ENCODE measurements around the gene LTBP1. TPM values are rescaled to one million over a fixed set of nuclear protein-coding genes. Genes with fewer than 3 reads are reported as not detected.

Gene LTBP1
- total RNA-seq, 2 experiments from 2014 or later, result 0.10 to 0.14 TPM

DNA sequence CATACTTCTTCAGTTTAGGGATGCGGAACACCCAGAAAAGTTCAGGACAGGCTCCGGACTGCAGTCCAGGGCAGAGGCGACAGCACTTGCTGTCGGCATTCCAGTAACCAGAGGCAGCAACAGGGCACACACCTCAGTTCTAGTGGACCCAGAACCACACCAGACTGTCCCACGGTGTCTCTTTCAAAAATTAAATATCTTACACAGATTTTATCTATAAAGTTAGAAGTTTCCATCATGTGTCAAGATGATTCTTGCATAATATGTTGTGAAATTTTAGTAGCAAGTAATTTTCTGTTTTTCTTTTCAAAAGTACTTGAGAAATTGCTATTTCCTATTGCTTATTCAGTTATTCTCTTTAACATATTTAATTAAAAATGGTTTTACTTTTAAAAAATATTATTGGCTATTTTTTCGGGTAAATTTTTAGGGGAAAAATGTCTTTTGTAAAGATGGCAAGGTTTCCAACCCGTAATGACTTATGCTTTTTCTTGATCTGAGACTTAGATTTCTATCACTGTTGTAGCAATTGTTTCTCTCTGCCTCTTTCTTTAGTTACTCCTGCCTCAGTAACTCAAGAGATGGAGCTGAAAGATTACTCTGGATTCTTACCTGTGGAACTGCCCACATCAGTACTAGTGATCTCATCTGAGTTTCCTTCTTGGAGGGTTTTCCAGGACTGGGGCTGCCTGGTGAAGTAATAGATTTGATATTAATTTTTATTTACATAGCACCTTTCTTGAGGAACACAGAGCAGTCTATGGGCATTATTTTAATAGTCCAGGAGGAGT, 182.7 kb downstream of the LTBP1 start:
- CTCF ChIA-PET, result no interaction called here
- peaks cover 18% of the 10 kb centered on the region for H3K27me3 Mint-ChIP-seq (ENCODE audit: low read depth)
- no peaks in the 10 kb centered on the region for H3K36me3 Mint-ChIP-seq (ENCODE audit: low read depth)
- H3K9me3 Mint-ChIP-seq, result no peaks in the 10 kb centered on the region
- no peak overlapping the region for H3K4me3 Mint-ChIP-seq
- H3K27ac Mint-ChIP-seq, result no peak overlapping the region
- intact Hi-C loops (cut with micrococcal nuclease), result no loop called here
- no peaks in the 10 kb centered on the region for H3K4me1 Mint-ChIP-seq (ENCODE audit: low read depth)
- DNase-seq, result no peak

DNA sequence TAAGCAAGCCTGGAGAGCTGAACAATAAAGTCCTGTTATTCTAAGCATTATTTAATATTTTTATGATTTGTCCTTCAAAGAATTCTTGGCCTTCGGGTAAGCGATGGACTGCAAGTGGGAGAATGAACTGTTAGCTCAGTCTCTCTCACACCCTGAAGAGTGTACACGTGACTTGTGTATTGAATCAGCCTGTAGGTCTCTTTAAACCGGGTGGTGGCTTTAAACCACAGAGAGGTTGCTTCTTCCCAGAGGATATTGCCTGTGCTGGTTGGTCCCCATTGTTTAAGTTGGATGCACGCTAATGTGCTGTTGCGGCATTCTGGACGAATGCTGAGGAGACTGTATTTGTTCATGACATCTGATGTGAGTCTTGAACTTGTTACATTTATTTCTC, 183.3 kb downstream of the LTBP1 start:
- no peak overlapping the region for H3K27ac Mint-ChIP-seq
- H3K4me3 Mint-ChIP-seq, result no peak overlapping the region
- CTCF ChIA-PET, result no interaction called here
- peaks cover 15% of the 10 kb centered on the region for H3K27me3 Mint-ChIP-seq (ENCODE audit: low read depth)
- intact Hi-C loops (cut with micrococcal nuclease), result no loop called here
- H3K36me3 Mint-ChIP-seq (ENCODE audit: low read depth), result no peaks in the 10 kb centered on the region
- no peak for DNase-seq
- no peaks in the 10 kb centered on the region for H3K4me1 Mint-ChIP-seq (ENCODE audit: low read depth)
- H3K9me3 Mint-ChIP-seq, result no peaks in the 10 kb centered on the region

GRCh38 chr2:33130544-33130943, 183.8 kb downstream of the LTBP1 start:
- intact Hi-C loops (cut with micrococcal nuclease), result no loop called here
- Mint-ChIP-seq H3K4me3 (no peak overlapping the region), H3K36me3 (ENCODE audit: low read depth) (no peaks in the 10 kb centered on the region), H3K4me1 (ENCODE audit: low read depth) (no peaks in the 10 kb centered on the region), H3K27ac (no peak overlapping the region), H3K9me3 (no peaks in the 10 kb centered on the region), H3K27me3 (ENCODE audit: low read depth) (peaks cover 12% of the 10 kb centered on the region)
- CTCF ChIA-PET, result no interaction called here
- DNase-seq, result no peak

GRCh38 chr2:33131111-33131510, 184.4 kb downstream of the LTBP1 start:
- intact Hi-C loops (cut with micrococcal nuclease), result no loop called here
- H3K4me3 Mint-ChIP-seq, result no peak overlapping the region
- no peak for DNase-seq
- no peaks in the 10 kb centered on the region for H3K36me3 Mint-ChIP-seq (ENCODE audit: low read depth)
- peaks cover 10% of the 10 kb centered on the region for H3K27me3 Mint-ChIP-seq (ENCODE audit: low read depth)
- CTCF ChIA-PET, result no interaction called here
- H3K4me1 Mint-ChIP-seq (ENCODE audit: low read depth), result no peaks in the 10 kb centered on the region
- H3K9me3 Mint-ChIP-seq, result no peaks in the 10 kb centered on the region
- H3K27ac Mint-ChIP-seq, result no peak overlapping the region

GRCh38 chr2:33131749-33132148, 185.0 kb downstream of the LTBP1 start:
- H3K9me3 Mint-ChIP-seq, result no peaks in the 10 kb centered on the region
- intact Hi-C loops (cut with micrococcal nuclease), result no loop called here
- peaks cover 10% of the 10 kb centered on the region for H3K27me3 Mint-ChIP-seq (ENCODE audit: low read depth)
- DNase-seq, result no peak
- no peaks in the 10 kb centered on the region for H3K4me1 Mint-ChIP-seq (ENCODE audit: low read depth)
- CTCF ChIA-PET, result no interaction called here
- no peak overlapping the region for H3K4me3 Mint-ChIP-seq
- H3K36me3 Mint-ChIP-seq (ENCODE audit: low read depth), result no peaks in the 10 kb centered on the region
- H3K27ac Mint-ChIP-seq, result no peak overlapping the region

DNA sequence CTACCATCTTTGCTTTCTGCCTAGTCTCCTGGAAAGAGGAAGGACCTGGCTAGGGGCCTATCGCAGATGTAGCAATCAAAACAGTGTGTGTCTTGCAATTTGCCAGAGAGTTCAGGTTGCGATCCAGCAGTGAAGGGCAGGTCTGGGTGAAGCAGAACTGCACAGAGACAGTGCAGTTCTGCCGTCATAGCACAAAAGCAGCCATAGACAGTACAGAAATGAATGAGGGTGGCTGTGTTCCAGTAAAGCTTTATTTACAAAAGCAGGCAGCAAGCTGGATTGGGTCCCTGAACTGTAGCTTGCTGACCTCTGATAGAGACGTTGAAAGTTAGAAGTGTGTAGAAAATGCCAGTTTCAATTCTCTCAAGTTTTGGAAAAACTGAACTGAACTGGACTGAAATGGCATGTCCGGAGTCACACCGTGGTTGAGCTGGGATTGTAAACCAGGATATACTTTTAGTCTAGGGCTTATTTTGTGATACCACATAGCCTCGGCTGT, 186.8 kb downstream of the LTBP1 start:
- DNase-seq, result no peak
- no peaks in the 10 kb centered on the region for H3K4me1 Mint-ChIP-seq (ENCODE audit: low read depth)
- no peak overlapping the region for H3K4me3 Mint-ChIP-seq
- no peaks in the 10 kb centered on the region for H3K9me3 Mint-ChIP-seq
- intact Hi-C loops (cut with micrococcal nuclease), result no loop called here
- no peak overlapping the region for H3K27ac Mint-ChIP-seq
- no peaks in the 10 kb centered on the region for H3K36me3 Mint-ChIP-seq (ENCODE audit: low read depth)
- H3K27me3 Mint-ChIP-seq (ENCODE audit: low read depth), result peaks cover 7% of the 10 kb centered on the region
- CTCF ChIA-PET, result no interaction called here

DNA sequence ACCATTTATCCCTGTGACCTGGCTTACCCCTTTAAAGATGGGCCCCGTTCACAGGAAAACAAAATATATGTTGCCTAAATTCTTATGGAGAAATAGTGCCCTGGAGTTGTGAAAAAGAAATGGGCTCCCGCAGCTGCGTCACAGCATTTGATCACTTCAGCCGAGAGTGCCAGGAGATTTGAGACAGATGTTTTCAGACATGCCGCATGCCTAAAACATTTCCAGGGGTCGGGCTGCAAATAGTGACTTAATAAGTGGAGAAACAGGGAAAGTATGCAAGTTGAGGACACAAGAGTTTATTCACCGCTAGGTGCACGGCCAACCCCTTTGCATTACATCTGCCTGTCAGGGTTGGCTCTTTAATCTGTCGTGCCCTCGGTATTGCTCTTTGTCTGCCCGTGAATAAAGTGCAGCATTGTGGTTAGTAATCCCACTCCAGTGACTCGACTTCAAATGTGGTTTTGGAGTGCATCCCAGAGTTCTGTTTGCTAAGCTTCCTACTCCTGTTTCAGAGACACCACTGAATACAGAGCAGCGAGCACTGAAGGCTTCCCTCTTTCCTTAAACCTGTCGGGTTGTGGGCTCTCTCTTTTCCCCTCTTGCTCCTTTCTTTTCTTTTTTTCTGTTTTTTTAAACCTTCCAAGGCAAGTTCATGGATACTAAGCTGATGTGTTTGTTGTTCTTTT, 187.5 kb downstream of the LTBP1 start:
- no peak overlapping the region for H3K4me3 Mint-ChIP-seq
- no peak for DNase-seq
- H3K4me1 Mint-ChIP-seq (ENCODE audit: low read depth), result no peaks in the 10 kb centered on the region
- peaks cover 3% of the 10 kb centered on the region for H3K27me3 Mint-ChIP-seq (ENCODE audit: low read depth)
- H3K27ac Mint-ChIP-seq, result no peak overlapping the region
- no peaks in the 10 kb centered on the region for H3K9me3 Mint-ChIP-seq
- CTCF ChIA-PET, result no interaction called here
- H3K36me3 Mint-ChIP-seq (ENCODE audit: low read depth), result no peaks in the 10 kb centered on the region
- intact Hi-C loops (cut with micrococcal nuclease), result no loop called here

GRCh38 chr2:33134791-33135560, 188.2 kb downstream of the LTBP1 start:
- peaks cover 8% of the 10 kb centered on the region for H3K27me3 Mint-ChIP-seq (ENCODE audit: low read depth)
- intact Hi-C loops (cut with micrococcal nuclease), result no loop called here
- H3K4me3 Mint-ChIP-seq, result no peak overlapping the region
- CTCF ChIA-PET, result no interaction called here
- H3K36me3 Mint-ChIP-seq (ENCODE audit: low read depth), result no peaks in the 10 kb centered on the region
- no peaks in the 10 kb centered on the region for H3K9me3 Mint-ChIP-seq
- no peak for DNase-seq
- no peaks in the 10 kb centered on the region for H3K4me1 Mint-ChIP-seq (ENCODE audit: low read depth)
- no peak overlapping the region for H3K27ac Mint-ChIP-seq

DNA sequence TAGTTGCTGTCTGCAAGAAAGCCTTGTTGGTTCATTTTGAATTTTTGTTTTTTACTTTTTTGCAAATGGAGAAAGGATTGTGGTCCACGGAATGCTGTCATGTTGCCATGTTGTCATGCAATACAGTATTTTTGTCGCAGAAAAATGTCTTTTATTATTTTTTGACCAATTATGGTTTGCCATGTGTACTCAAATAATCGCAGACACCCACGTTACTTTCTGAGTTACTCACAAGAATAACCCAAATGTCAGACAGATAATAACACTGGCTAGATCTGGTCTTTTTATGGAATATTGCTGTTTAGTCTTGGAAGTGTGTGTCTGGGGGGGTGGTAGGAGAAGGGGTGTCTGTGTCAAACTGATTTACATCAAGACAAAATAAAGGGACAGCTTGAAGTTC, 188.9 kb downstream of the LTBP1 start:
- intact Hi-C loops (cut with micrococcal nuclease), result no loop called here

DNA sequence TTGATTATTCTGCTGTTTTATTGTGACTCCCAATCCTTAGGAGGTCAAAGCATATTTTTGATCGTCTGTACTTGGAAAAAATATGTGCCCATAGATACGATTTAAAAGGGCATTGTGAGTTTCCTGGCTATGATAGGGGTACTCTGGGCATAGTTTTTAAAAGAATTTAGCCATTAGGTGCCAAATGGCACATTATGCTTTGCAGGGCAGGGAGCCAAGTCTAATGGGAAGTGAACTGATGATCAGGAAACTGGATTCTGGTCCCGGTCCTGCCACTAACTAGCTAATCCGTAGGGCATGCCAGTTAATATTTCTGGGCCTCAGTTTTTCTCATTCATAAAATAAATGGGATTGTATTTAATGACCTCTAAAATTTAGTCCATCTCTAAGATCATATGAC, 189.3 kb downstream of the LTBP1 start:
- H3K36me3 Mint-ChIP-seq (ENCODE audit: low read depth), result no peaks in the 10 kb centered on the region
- H3K27ac Mint-ChIP-seq, result no peak overlapping the region
- intact Hi-C loops (cut with micrococcal nuclease), result no loop called here
- CTCF ChIA-PET, result no interaction called here
- no peak for DNase-seq
- peaks cover 6% of the 10 kb centered on the region for H3K27me3 Mint-ChIP-seq (ENCODE audit: low read depth)
- H3K4me3 Mint-ChIP-seq, result no peak overlapping the region
- no peaks in the 10 kb centered on the region for H3K9me3 Mint-ChIP-seq
- no peaks in the 10 kb centered on the region for H3K4me1 Mint-ChIP-seq (ENCODE audit: low read depth)

More for the DNA sequence above, 188.9 kb downstream of the LTBP1 start:
- Mint-ChIP-seq H3K36me3 (ENCODE audit: low read depth) (no peaks in the 10 kb centered on the region), H3K4me3 (no peak overlapping the region), H3K9me3 (no peaks in the 10 kb centered on the region), H3K4me1 (ENCODE audit: low read depth) (no peaks in the 10 kb centered on the region), H3K27ac (no peak overlapping the region), H3K27me3 (ENCODE audit: low read depth) (peaks cover 8% of the 10 kb centered on the region)
- DNase-seq, result no peak
- CTCF ChIA-PET, result no interaction called here

DNA sequence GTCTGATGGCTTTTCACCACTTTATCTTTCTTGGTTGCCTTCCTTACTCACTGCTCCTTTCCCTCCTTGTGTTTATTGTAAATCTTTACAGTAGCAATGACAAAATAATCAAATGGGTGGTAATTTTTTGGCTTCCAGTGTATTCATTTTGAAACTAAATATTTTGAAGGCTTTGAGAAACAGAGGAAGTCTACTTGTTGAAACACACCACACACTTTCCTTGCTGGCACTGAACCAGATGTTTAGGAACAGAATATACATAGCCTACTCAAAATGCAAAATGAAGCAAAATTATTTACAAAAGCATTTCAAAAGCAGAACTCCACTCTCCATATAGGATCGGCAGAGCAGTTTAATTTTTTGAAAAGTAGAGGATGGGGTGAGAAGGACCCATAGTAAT, 189.8 kb downstream of the LTBP1 start:
- intact Hi-C loops (cut with micrococcal nuclease), result no loop called here
- Mint-ChIP-seq H3K4me3 (no peak overlapping the region), H3K36me3 (ENCODE audit: low read depth) (no peaks in the 10 kb centered on the region), H3K27me3 (ENCODE audit: low read depth) (peaks cover 7% of the 10 kb centered on the region), H3K9me3 (no peaks in the 10 kb centered on the region), H3K4me1 (ENCODE audit: low read depth) (no peaks in the 10 kb centered on the region), H3K27ac (no peak overlapping the region)
- CTCF ChIA-PET, result no interaction called here
- no peak for DNase-seq

DNA sequence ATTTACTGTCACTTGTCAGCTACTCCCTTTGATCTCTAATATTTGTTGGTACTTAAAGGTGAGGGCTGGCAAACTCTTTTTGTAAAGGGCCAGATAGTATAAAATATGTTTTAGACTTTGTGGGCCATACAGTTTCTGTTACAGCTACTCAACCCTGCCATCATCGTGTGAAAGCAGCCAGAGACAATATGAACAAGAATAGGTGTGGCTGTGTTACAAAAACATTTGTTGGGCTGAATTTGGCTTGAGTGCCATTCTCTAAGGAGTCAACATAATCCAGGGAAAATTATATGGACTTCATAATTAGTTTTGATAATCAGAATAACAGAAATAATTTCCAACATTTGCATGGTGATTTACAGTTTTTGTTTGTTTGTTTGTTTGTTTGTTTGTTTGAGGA, 190.6 kb downstream of the LTBP1 start:
- no peaks in the 10 kb centered on the region for H3K36me3 Mint-ChIP-seq (ENCODE audit: low read depth)
- intact Hi-C loops (cut with micrococcal nuclease), result no loop called here
- DNase-seq, result no peak
- H3K27ac Mint-ChIP-seq, result no peak overlapping the region
- H3K9me3 Mint-ChIP-seq, result no peaks in the 10 kb centered on the region
- CTCF ChIA-PET, result no interaction called here
- peaks cover 11% of the 10 kb centered on the region for H3K27me3 Mint-ChIP-seq (ENCODE audit: low read depth)
- no peaks in the 10 kb centered on the region for H3K4me1 Mint-ChIP-seq (ENCODE audit: low read depth)
- H3K4me3 Mint-ChIP-seq, result no peak overlapping the region

Data from activated naive CD4-positive, alpha-beta T cell treated with anti-CD3 and anti-CD28 coated beads for 36 hours (primary cell).